SK-N-SH treated with all-trans-retinoic acid at 6 μM for 48 hours (cell line): ENCODE data around the gene PDAP1.

Experiments used
- ATAC-seq: fragments of 200-7000 bp; cut with Tn5 transposase; 3 replicates; pipeline ENCODE4 v1.9.1; 2020; ENCODE audit warnings: mild to moderate bottlenecking, moderate library complexity
- BACH2 ChIP-seq: fragments of 250-450 bp; sonication (Bioruptor Pico); IDR thresholded peaks from 2 replicates; pipeline ENCODE4 v1.9.0; 2021; ENCODE audit warnings: mild to moderate bottlenecking, borderline replicate concordance
- CREB5 ChIP-seq: fragments of 250-450 bp; sonication (Bioruptor Pico); IDR thresholded peaks from 2 replicates; pipeline ENCODE4 v1.5.1; 2020; ENCODE audit warnings: low read depth, mild to moderate bottlenecking, moderate library complexity
- CSDC2 ChIP-seq: fragments of 250-450 bp; sonication (Bioruptor Pico); IDR thresholded peaks from 2 replicates; pipeline ENCODE4 v1.5.0; 2020; ENCODE audit warnings: mild to moderate bottlenecking, moderate library complexity
- CSRNP3 ChIP-seq: fragments of 250-450 bp; sonication (Bioruptor Pico); IDR thresholded peaks from 2 replicates; pipeline ENCODE4 v1.5.1; 2021; ENCODE audit warnings: mild to moderate bottlenecking, moderate library complexity
- ESRRG ChIP-seq: fragments of 250-450 bp; sonication (Bioruptor Pico); IDR thresholded peaks from 2 replicates; pipeline ENCODE4 v1.6.1; 2021; ENCODE audit warnings: mild to moderate bottlenecking
- GLIS3 ChIP-seq: fragments of 250-450 bp; sonication (Bioruptor Pico); IDR thresholded peaks from 2 replicates; pipeline ENCODE4 v1.5.0; 2020; ENCODE audit warnings: mild to moderate bottlenecking, moderate library complexity
- ISL1 ChIP-seq: fragments of 250-450 bp; sonication (Bioruptor Pico); IDR thresholded peaks from 2 replicates; pipeline ENCODE4 v2.1.2; 2022; ENCODE audit warnings: mild to moderate bottlenecking, moderate library complexity
- OSR1 ChIP-seq: fragments of 250-450 bp; sonication (Bioruptor Pico); IDR thresholded peaks from 2 replicates; pipeline ENCODE4 v1.8.0; 2022; ENCODE audit warnings: moderate library complexity, mild to moderate bottlenecking, inconsistent platforms
- PATZ1 ChIP-seq: fragments of 250-450 bp; sonication (Bioruptor Pico); IDR thresholded peaks from 2 replicates; pipeline ENCODE4 v1.8.0; 2020; ENCODE audit warnings: mild to moderate bottlenecking, moderate library complexity, borderline replicate concordance
- PPARA ChIP-seq: fragments of 250-450 bp; sonication (Bioruptor Pico); IDR thresholded peaks from 2 replicates; pipeline ENCODE4 v1.5.0; 2020; ENCODE audit warnings: mild to moderate bottlenecking, borderline replicate concordance
- RARB ChIP-seq: fragments of 250-450 bp; sonication (Bioruptor Pico); IDR thresholded peaks from 2 replicates; pipeline ENCODE4 v1.8.0; 2021; ENCODE audit warnings: mild to moderate bottlenecking, moderate library complexity
- SNAI2 ChIP-seq: fragments of 250-450 bp; sonication (Bioruptor Pico); IDR thresholded peaks from 2 replicates; pipeline ENCODE4 v1.5.0; 2020; ENCODE audit warnings: mild to moderate bottlenecking, moderate library complexity
- TCF4 ChIP-seq: fragments of 250-450 bp; sonication (Bioruptor Pico); IDR thresholded peaks from 2 replicates; pipeline ENCODE4 v1.8.0; 2021; ENCODE audit warnings: mild to moderate bottlenecking, moderate library complexity, borderline replicate concordance
- TOX ChIP-seq: fragments of 250-450 bp; sonication (Bioruptor Pico); IDR thresholded peaks from 2 replicates; pipeline ENCODE4 v1.8.0; 2021; ENCODE audit warnings: mild to moderate bottlenecking, moderate library complexity, borderline replicate concordance
- TSHZ2 ChIP-seq: fragments of 250-450 bp; sonication (Bioruptor Pico); IDR thresholded peaks from 2 replicates; pipeline ENCODE4 v1.5.0; 2020; ENCODE audit warnings: mild to moderate bottlenecking, moderate library complexity
- ZFP3 ChIP-seq: fragments of 250-450 bp; sonication (Bioruptor Pico); IDR thresholded peaks from 2 replicates; pipeline ENCODE4 v1.5.0; 2020; ENCODE audit warnings: mild to moderate bottlenecking, moderate library complexity
- ZFP30 ChIP-seq: fragments of 450-650 bp; formaldehyde crosslinking; IDR thresholded peaks from 2 replicates; pipeline ENCODE4 v1.5.0; 2022; ENCODE audit warnings: mild to moderate bottlenecking, moderate library complexity
- ZNF565 ChIP-seq: fragments of 450-650 bp; formaldehyde crosslinking; conservative IDR thresholded peaks from 2 replicates; pipeline ENCODE4 v1.5.0; 2020; ENCODE audit warnings: low read depth, mild to moderate bottlenecking, moderate library complexity
- ZNF8 ChIP-seq: fragments of 450-650 bp; formaldehyde crosslinking; IDR thresholded peaks from 2 replicates; pipeline ENCODE4 v1.5.0; 2020; ENCODE audit warnings: mild to moderate bottlenecking, moderate library complexity

The PDAP1 gene

GRCh38 chr7:99393355-99394187 is 14.8 kb downstream of the PDAP1 start:
- no peak for TF ChIP-seq TSHZ2
- TF ChIP-seq PATZ1 (CRISPR knock-in tag): 0 out of 2 replicates have a peak, but pooled peaks have one; percentile 37
- no peak for TF ChIP-seq ZNF8 (CRISPR knock-in tag)
- TF ChIP-seq ESRRG: peak; percentile 10; the same call in 1 of the 2 replicates
- 0 out of 2 replicates have a peak, but pooled peaks have one; percentile 29 for TF ChIP-seq CREB5 (CRISPR knock-in tag)
- TF ChIP-seq CSRNP3: peak; percentile 4; the same call in 1 of the 2 replicates
- TF ChIP-seq TCF4 (CRISPR knock-in tag): peak; percentile 21
- peak; percentile 36 for ATAC-seq

- ATAC-seq: peak; percentile 68
- TF ChIP-seq GLIS3 (peak; percentile 78; the same call in 1 of the 2 replicates), PATZ1 (CRISPR knock-in tag) (no peak), RARB (CRISPR knock-in tag) (no peak), BACH2 (CRISPR knock-in tag) (no peak), OSR1 (CRISPR knock-in tag) (no peak), TSHZ2 (0 out of 2 replicates have a peak, but pooled peaks have one; percentile 27), CSRNP3 (peak; percentile 30; the same call in 1 of the 2 replicates), ISL1 (no peak), ZNF565 (CRISPR knock-in tag) (no peak), TCF4 (CRISPR knock-in tag) (no peak), TOX (CRISPR knock-in tag) (no peak), CSDC2 (no peak), ZNF8 (CRISPR knock-in tag) (no peak; the same call in 1 of the 2 replicates), PPARA (CRISPR knock-in tag) (no peak), SNAI2 (CRISPR knock-in tag) (no peak), ZFP3 (CRISPR knock-in tag) (no peak), ZFP30 (CRISPR knock-in tag) (no peak)
Observed at GRCh38 chr7:99392659-99393354, 15.6 kb downstream of the PDAP1 start.
